Spleen (tissue), 7 donors: ENCODE data around the gene RHOB.

Experiments
- POLR2A ChIP-seq, 3 donors: fragments of 450-650 bp; IDR thresholded peaks; one replicate each; pipeline ENCODE4 v1.5.1; 2017; ENCODE audit warnings: antibody characterized with exemption in 3 of 3, mild to moderate bottlenecking in 1 of 3
- POLR2AphosphoS5 ChIP-seq, 3 donors: sonication (generic); formaldehyde crosslinking; IDR thresholded peaks; one replicate each; pipeline ENCODE4 v1.5.1; 2017; ENCODE audit warnings: antibody characterized with exemption in 3 of 3
- TF ChIP-seq, protein P1 (sequence below), 11 experiments: fragments of 200-600 bp in 7 of 11; fragments of 450-650 bp in 4 of 11; sonication (generic) in 4 of 11; IDR thresholded peaks in 8 of 11; conservative IDR thresholded peaks in 3 of 11; 1 replicate in 7 of 11; 2 replicates in 4 of 11; pipeline versions ENCODE4 v1.4.0 to v1.8.0; 2016 to 2021; ENCODE audit warnings: antibody characterized with exemption in 11 of 11, inconsistent platforms in 4 of 11, mild to moderate bottlenecking in 1 of 11
- donor health status: DM: no; HTN: no; CAD: no; lungs with moderate emphysema.
- donor health status: DM: no; HTN: no; CAD: no.
- donor health status: DM: no; HTN: no; CAD: no.

DNA sequence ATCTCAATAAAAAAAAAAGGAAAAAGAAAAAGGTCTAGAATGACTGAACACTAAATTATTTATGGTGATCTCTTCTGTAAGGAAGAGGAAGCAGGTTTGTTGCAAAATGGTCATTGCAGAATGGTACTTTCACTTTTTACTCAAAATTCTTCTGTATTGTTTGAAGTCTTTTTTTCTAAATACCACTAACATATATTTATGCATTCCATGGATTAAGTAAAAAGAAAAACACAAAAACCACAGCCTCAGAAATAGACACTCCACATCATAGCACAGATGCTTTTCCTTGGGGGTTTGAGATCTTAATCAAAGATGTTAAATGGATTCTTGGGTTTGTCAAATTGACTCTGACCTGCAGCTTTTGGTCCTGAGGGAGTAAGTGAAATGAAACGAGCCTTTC lies 47.4 kb downstream of the RHOB start:
- TF ChIP-seq, protein P1, sequence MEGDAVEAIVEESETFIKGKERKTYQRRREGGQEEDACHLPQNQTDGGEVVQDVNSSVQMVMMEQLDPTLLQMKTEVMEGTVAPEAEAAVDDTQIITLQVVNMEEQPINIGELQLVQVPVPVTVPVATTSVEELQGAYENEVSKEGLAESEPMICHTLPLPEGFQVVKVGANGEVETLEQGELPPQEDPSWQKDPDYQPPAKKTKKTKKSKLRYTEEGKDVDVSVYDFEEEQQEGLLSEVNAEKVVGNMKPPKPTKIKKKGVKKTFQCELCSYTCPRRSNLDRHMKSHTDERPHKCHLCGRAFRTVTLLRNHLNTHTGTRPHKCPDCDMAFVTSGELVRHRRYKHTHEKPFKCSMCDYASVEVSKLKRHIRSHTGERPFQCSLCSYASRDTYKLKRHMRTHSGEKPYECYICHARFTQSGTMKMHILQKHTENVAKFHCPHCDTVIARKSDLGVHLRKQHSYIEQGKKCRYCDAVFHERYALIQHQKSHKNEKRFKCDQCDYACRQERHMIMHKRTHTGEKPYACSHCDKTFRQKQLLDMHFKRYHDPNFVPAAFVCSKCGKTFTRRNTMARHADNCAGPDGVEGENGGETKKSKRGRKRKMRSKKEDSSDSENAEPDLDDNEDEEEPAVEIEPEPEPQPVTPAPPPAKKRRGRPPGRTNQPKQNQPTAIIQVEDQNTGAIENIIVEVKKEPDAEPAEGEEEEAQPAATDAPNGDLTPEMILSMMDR (IDR thresholded peaks at IDR 0.05 in 8 of 11, conservative IDR thresholded peaks at IDR 0.05 in 3 of 11) = no peak
- TF ChIP-seq POLR2A (IDR thresholded peaks at IDR 0.05) = no peak
- TF ChIP-seq POLR2AphosphoS5 (IDR thresholded peaks at IDR 0.05) = no peak
